ENCODE results near the gene HMOX1. TPM values are rescaled to one million over a fixed set of nuclear protein-coding genes. Genes with fewer than 3 reads are reported as not detected.

Gene HMOX1
- total and polyA plus RNA-seq, 4 donors: 18.7 to 108 (median 59.7) TPM

DNA sequence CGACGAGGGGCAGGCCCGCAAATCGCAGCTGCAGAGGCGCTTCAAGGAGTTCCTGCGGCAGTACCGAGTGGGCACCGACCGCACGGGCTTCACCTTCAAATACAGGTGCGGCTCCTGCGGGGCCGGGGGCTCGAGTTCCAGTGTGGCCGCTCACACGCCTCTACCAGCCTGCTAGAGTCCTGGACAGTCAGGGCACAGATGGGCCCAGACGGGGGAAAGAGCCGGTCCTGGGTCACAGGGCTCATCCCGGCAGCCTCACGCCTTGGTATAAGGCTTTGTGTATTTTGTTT lies 19.6 kb downstream of the HMOX1 start:
- Histone ChIP-seq H3K36me3 (ENCODE audit: control insufficient read depth in 4 of 4, insufficient read depth in 3 of 4, low read depth in 1 of 4, low read length in 3 of 4) (peaks cover 0 to 3% (median 0%) of the 10 kb centered on the region in 4 donors), H3K9ac (ENCODE audit: low read depth in 1 of 2, low read length in 2 of 2) (peak overlapping the region in 1 of 2 donors; percentile 49), H3K4me1 (ENCODE audit: control insufficient read depth in 4 of 4, insufficient read depth in 4 of 4, low read length in 3 of 4) (peaks cover 9 to 31% (median 15%) of the 10 kb centered on the region in 4 donors), H3K9me3 (ENCODE audit: control insufficient read depth in 4 of 4, low read length in 3 of 4) (no peaks in the 10 kb centered on the region), H3K27ac (ENCODE audit: low read depth in 1 of 2, low read length in 2 of 2) (no peak overlapping the region), H3K27me3 (ENCODE audit: control insufficient read depth in 4 of 4, insufficient read depth in 4 of 4, low read length in 3 of 4) (no peaks in the 10 kb centered on the region), H3K4me3 (ENCODE audit: low read depth in 1 of 3, low read length in 3 of 3) (peak overlapping the region; percentile 74 to 89 (median 80))
- TF ChIP-seq FOXA1 (IDR thresholded peaks at IDR 0.05) (no peak), HNF4G (IDR thresholded peaks at IDR 0.05) (no peak)
- no peak for DNase-seq (ENCODE audit: low spot score)
- 3% methylated on average over 20 of the region's 20 CpGs for WGBS

DNA sequence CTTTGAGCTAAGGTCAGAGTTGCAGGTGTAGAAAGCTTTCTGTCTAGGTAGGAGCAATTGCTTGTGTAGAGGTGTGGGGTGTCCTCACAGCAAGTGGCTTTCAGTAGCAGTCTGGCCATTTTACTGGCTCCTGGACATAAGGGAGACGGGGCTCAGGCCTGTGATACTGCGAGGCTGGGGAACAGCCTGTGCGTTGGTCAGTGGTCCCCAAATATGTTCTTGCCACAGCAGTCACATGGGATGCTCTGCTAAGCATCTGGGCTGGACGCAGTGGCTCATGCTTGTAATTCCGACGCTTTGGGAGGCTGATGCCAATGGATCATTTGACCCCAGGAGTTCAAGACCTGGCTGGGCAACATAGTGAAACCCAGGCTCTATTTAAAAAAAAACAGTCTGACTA lies 21.0 kb downstream of the HMOX1 start:
- Histone ChIP-seq H3K27me3 (ENCODE audit: control insufficient read depth in 4 of 4, insufficient read depth in 4 of 4, low read length in 3 of 4) (no peaks in the 10 kb centered on the region), H3K4me3 (ENCODE audit: low read depth in 1 of 3, low read length in 3 of 3) (no peak overlapping the region), H3K36me3 (ENCODE audit: control insufficient read depth in 4 of 4, insufficient read depth in 3 of 4, low read depth in 1 of 4, low read length in 3 of 4) (peaks cover 0 to 7% (median 2%) of the 10 kb centered on the region in 4 donors), H3K4me1 (ENCODE audit: control insufficient read depth in 4 of 4, insufficient read depth in 4 of 4, low read length in 3 of 4) (peaks cover 9 to 24% (median 13%) of the 10 kb centered on the region in 4 donors), H3K27ac (ENCODE audit: low read depth in 1 of 2, low read length in 2 of 2) (no peak overlapping the region), H3K9ac (ENCODE audit: low read depth in 1 of 2, low read length in 2 of 2) (no peak overlapping the region), H3K9me3 (ENCODE audit: control insufficient read depth in 4 of 4, low read length in 3 of 4) (no peaks in the 10 kb centered on the region)
- DNase-seq (ENCODE audit: low spot score): no peak
- 94% methylated on average over 6 of the region's 6 CpGs for WGBS
- TF ChIP-seq JUND (IDR thresholded peaks at IDR 0.05) (no peak), FOXA2 (IDR thresholded peaks at IDR 0.05) (no peak), HNF4G (IDR thresholded peaks at IDR 0.05) (no peak), GABPA (IDR thresholded peaks at IDR 0.05 in 1 of 2, conservative IDR thresholded peaks at IDR 0.05 in 1 of 2) (no peak), RXRA (IDR thresholded peaks at IDR 0.05) (no peak), NR2F2 (IDR thresholded peaks at IDR 0.05) (no peak)
- TF ChIP-seq, protein P1, sequence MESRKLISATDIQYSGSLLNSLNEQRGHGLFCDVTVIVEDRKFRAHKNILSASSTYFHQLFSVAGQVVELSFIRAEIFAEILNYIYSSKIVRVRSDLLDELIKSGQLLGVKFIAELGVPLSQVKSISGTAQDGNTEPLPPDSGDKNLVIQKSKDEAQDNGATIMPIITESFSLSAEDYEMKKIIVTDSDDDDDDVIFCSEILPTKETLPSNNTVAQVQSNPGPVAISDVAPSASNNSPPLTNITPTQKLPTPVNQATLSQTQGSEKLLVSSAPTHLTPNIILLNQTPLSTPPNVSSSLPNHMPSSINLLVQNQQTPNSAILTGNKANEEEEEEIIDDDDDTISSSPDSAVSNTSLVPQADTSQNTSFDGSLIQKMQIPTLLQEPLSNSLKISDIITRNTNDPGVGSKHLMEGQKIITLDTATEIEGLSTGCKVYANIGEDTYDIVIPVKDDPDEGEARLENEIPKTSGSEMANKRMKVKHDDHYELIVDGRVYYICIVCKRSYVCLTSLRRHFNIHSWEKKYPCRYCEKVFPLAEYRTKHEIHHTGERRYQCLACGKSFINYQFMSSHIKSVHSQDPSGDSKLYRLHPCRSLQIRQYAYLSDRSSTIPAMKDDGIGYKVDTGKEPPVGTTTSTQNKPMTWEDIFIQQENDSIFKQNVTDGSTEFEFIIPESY (IDR thresholded peaks at IDR 0.05): no peak
- TF ChIP-seq, protein P2, sequence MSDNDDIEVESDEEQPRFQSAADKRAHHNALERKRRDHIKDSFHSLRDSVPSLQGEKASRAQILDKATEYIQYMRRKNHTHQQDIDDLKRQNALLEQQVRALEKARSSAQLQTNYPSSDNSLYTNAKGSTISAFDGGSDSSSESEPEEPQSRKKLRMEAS (IDR thresholded peaks at IDR 0.05): no peak

DNA sequence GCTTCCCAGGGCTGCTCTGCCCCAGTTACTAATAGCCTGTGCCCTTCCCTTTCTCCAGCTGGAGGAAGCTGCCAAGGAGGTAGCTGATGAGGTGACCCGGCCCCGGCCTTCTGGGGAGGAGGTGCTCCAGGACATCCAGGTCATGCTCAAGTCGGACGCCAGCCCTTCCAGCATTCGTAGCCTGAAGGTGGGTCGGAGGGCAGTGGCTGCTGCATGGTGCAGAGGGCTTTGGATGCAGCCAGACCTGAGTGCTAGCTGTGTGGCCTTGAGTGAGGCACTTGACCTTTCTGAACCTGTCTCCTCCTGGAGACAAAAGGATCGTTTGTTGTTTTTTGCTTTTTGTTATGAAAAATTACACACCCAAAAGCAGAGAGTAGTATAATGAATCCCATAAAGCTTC lies 22.5 kb downstream of the HMOX1 start:
- TF ChIP-seq, protein P1 (IDR thresholded peaks at IDR 0.05): no peak
- TF ChIP-seq, protein P3, sequence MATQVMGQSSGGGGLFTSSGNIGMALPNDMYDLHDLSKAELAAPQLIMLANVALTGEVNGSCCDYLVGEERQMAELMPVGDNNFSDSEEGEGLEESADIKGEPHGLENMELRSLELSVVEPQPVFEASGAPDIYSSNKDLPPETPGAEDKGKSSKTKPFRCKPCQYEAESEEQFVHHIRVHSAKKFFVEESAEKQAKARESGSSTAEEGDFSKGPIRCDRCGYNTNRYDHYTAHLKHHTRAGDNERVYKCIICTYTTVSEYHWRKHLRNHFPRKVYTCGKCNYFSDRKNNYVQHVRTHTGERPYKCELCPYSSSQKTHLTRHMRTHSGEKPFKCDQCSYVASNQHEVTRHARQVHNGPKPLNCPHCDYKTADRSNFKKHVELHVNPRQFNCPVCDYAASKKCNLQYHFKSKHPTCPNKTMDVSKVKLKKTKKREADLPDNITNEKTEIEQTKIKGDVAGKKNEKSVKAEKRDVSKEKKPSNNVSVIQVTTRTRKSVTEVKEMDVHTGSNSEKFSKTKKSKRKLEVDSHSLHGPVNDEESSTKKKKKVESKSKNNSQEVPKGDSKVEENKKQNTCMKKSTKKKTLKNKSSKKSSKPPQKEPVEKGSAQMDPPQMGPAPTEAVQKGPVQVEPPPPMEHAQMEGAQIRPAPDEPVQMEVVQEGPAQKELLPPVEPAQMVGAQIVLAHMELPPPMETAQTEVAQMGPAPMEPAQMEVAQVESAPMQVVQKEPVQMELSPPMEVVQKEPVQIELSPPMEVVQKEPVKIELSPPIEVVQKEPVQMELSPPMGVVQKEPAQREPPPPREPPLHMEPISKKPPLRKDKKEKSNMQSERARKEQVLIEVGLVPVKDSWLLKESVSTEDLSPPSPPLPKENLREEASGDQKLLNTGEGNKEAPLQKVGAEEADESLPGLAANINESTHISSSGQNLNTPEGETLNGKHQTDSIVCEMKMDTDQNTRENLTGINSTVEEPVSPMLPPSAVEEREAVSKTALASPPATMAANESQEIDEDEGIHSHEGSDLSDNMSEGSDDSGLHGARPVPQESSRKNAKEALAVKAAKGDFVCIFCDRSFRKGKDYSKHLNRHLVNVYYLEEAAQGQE (IDR thresholded peaks at IDR 0.05): no peak
- no peak for TF ChIP-seq YY1 (IDR thresholded peaks at IDR 0.05)
- no peak for TF ChIP-seq FOXA1 (IDR thresholded peaks at IDR 0.05)
- no peak for TF ChIP-seq NR2F2 (IDR thresholded peaks at IDR 0.05)
- TF ChIP-seq RXRA (IDR thresholded peaks at IDR 0.05): no peak
- TF ChIP-seq, protein P4, sequence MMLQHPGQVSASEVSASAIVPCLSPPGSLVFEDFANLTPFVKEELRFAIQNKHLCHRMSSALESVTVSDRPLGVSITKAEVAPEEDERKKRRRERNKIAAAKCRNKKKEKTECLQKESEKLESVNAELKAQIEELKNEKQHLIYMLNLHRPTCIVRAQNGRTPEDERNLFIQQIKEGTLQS (IDR thresholded peaks at IDR 0.05): no peak
- no peak for TF ChIP-seq TAF1 (conservative IDR thresholded peaks at IDR 0.05)
- no peak for TF ChIP-seq SP1 (IDR thresholded peaks at IDR 0.05)
- TF ChIP-seq GABPA (IDR thresholded peaks at IDR 0.05 in 1 of 2, conservative IDR thresholded peaks at IDR 0.05 in 1 of 2): no peak
- TF ChIP-seq HNF4A (conservative IDR thresholded peaks at IDR 0.05): no peak
- TF ChIP-seq RAD21 (IDR thresholded peaks at IDR 0.05): no peak
- no peak for TF ChIP-seq EGR1 (IDR thresholded peaks at IDR 0.05; ENCODE audit: low read depth in 2 of 2)
- peaks cover 4 to 14% (median 8%) of the 10 kb centered on the region in 4 donors for H3K4me1 ChIP-seq (ENCODE audit: control insufficient read depth in 4 of 4, insufficient read depth in 4 of 4, low read length in 3 of 4)
- H3K9ac ChIP-seq (ENCODE audit: low read depth in 1 of 2, low read length in 2 of 2): no peak overlapping the region
- 83% methylated on average over 7 of the region's 7 CpGs for WGBS
- H3K27ac ChIP-seq (ENCODE audit: low read depth in 1 of 2, low read length in 2 of 2): no peak overlapping the region
- peaks cover 0 to 19% (median 5%) of the 10 kb centered on the region in 4 donors for H3K36me3 ChIP-seq (ENCODE audit: control insufficient read depth in 4 of 4, insufficient read depth in 3 of 4, low read depth in 1 of 4, low read length in 3 of 4)
- no peak overlapping the region for H3K4me3 ChIP-seq (ENCODE audit: low read depth in 1 of 3, low read length in 3 of 3)
- DNase-seq (ENCODE audit: low spot score): no peak
- H3K9me3 ChIP-seq (ENCODE audit: control insufficient read depth in 4 of 4, low read length in 3 of 4): no peaks in the 10 kb centered on the region
- H3K27me3 ChIP-seq (ENCODE audit: control insufficient read depth in 4 of 4, insufficient read depth in 4 of 4, low read length in 3 of 4): no peaks in the 10 kb centered on the region
